ENCODE data around the gene HSPBP1. TPM values are rescaled to one million over a fixed set of nuclear protein-coding genes. Genes with fewer than 3 reads are reported as not detected.

The HSPBP1 gene
- polyA plus RNA-seq, 3 donors: 12.3 to 17.0 (median 15.3) TPM

GRCh38 chr19:55264531-55264930, 15.4 kb downstream of the HSPBP1 start:
- H3K4me1 Mint-ChIP-seq: peaks cover 5% of the 10 kb centered on the region
- whole genome bisulfite sequencing (ENCODE audit: insufficient coverage): 100% methylated on average over 1 of the region's 5 CpGs

GRCh38 chr19:55262359-55262758, 17.6 kb downstream of the HSPBP1 start:
- Histone ChIP-seq H4K20me1 (ENCODE audit: insufficient read depth, low read length) (peaks cover 9% of the 10 kb centered on the region), H3K27ac (ENCODE audit: low read depth in 1 of 2, low read length in 2 of 2) (no peak overlapping the region), H3K9me3 (replicated peaks in 1 of 2; ENCODE audit: control insufficient read depth in 1 of 2, insufficient read depth in 1 of 2, low read length in 2 of 2) (peaks cover 0 to 3% of the 10 kb centered on the region in 2 donors), H3K79me2 (ENCODE audit: insufficient read depth, low read length) (peaks cover 16% of the 10 kb centered on the region), H2AFZ (ENCODE audit: insufficient read depth, low read depth, low read length, poor library complexity, severe bottlenecking) (no peak overlapping the region), H3K4me3 (replicated peaks in 1 of 3; ENCODE audit: low read depth in 2 of 3, low read length in 3 of 3) (no peak overlapping the region), H3K4me2 (replicated peaks; ENCODE audit: extremely low read depth, low read length, poor library complexity, severe bottlenecking) (no peak overlapping the region), H3K9ac (ENCODE audit: insufficient read depth, low read length, poor library complexity, severe bottlenecking) (no peak overlapping the region), H3K36me3 (replicated peaks in 1 of 2; ENCODE audit: control insufficient read depth in 1 of 2, insufficient read depth in 2 of 2, low read length in 2 of 2) (peaks cover 0 to 9% of the 10 kb centered on the region in 2 donors), H3K27me3 (ENCODE audit: control insufficient read depth in 2 of 2, insufficient read depth in 2 of 2, low read length in 2 of 2) (no peaks in the 10 kb centered on the region), H3K4me1 (ENCODE audit: control insufficient read depth in 1 of 2, insufficient read depth in 2 of 2, low read length in 2 of 2) (peaks cover 14 to 17% of the 10 kb centered on the region in 2 donors)
- peaks cover 13% of the 10 kb centered on the region for H3K4me1 Mint-ChIP-seq
- DNase-seq: no peak
- no peak for TF ChIP-seq CTCF (IDR thresholded peaks at IDR 0.05)
- H3K4me3 Mint-ChIP-seq: no peak overlapping the region
- peaks cover 0 to 9% (median 3%) of the 10 kb centered on the region in 7 donors for H3K9me3 Mint-ChIP-seq
- H3K27me3 Mint-ChIP-seq (ENCODE audit: low read depth in 3 of 3): no peaks in the 10 kb centered on the region
- H3K27ac Mint-ChIP-seq: no peak overlapping the region
- WGBS (ENCODE audit: insufficient coverage): 99% methylated on average over 7 of the region's 9 CpGs
- intact Hi-C loops (cut with micrococcal nuclease): no loop called here
- peaks cover 12 to 13% of the 10 kb centered on the region in 2 donors for H3K36me3 Mint-ChIP-seq

More at GRCh38 chr19:55264531-55264930, 15.4 kb downstream of the HSPBP1 start:
- no peak for TF ChIP-seq CTCF (IDR thresholded peaks at IDR 0.05)
- Mint-ChIP-seq H3K4me3 (no peak overlapping the region), H3K27ac (no peak overlapping the region), H3K36me3 (peaks cover 16 to 22% of the 10 kb centered on the region in 2 donors), H3K9me3 (peaks cover 0 to 9% (median 4%) of the 10 kb centered on the region in 7 donors), H3K27me3 (ENCODE audit: low read depth in 3 of 3) (no peaks in the 10 kb centered on the region)
- Histone ChIP-seq H3K79me2 (ENCODE audit: insufficient read depth, low read length) (no peaks in the 10 kb centered on the region), H2AFZ (ENCODE audit: insufficient read depth, low read depth, low read length, poor library complexity, severe bottlenecking) (no peak overlapping the region), H3K27me3 (ENCODE audit: control insufficient read depth in 2 of 2, insufficient read depth in 2 of 2, low read length in 2 of 2) (no peaks in the 10 kb centered on the region), H3K27ac (ENCODE audit: low read depth in 1 of 2, low read length in 2 of 2) (no peak overlapping the region), H3K36me3 (replicated peaks in 1 of 2; ENCODE audit: control insufficient read depth in 1 of 2, insufficient read depth in 2 of 2, low read length in 2 of 2) (peaks cover 0 to 13% of the 10 kb centered on the region in 2 donors), H3K9ac (ENCODE audit: insufficient read depth, low read length, poor library complexity, severe bottlenecking) (no peak overlapping the region), H3K4me2 (replicated peaks; ENCODE audit: extremely low read depth, low read length, poor library complexity, severe bottlenecking) (no peak overlapping the region), H3K4me3 (replicated peaks in 1 of 3; ENCODE audit: low read depth in 2 of 3, low read length in 3 of 3) (no peak overlapping the region), H3K4me1 (ENCODE audit: control insufficient read depth in 1 of 2, insufficient read depth in 2 of 2, low read length in 2 of 2) (peaks cover 6 to 7% of the 10 kb centered on the region in 2 donors), H4K20me1 (ENCODE audit: insufficient read depth, low read length) (no peaks in the 10 kb centered on the region), H3K9me3 (replicated peaks in 1 of 2; ENCODE audit: control insufficient read depth in 1 of 2, insufficient read depth in 1 of 2, low read length in 2 of 2) (peaks cover 0 to 3% of the 10 kb centered on the region in 2 donors)
- no peak for DNase-seq
- intact Hi-C loops (cut with micrococcal nuclease): no loop called here
